Osteoblast (primary cell): ENCODE data around the gene TTC21B. TPM values are rescaled to one million over a fixed set of nuclear protein-coding genes. Genes with fewer than 3 reads are reported as not detected.
"Not testable (repeated sequence)": the region's sequence is repeated elsewhere in the genome, so short reads cannot be mapped to it uniquely, and the experiment has no call there.

Experiments used
- DNase-seq: peaks from one replicate; pipeline ENCODE4 v3.0.0; 2011; ENCODE audit warnings: low spot score, mixed read lengths; ENCODE audit not compliant: insufficient read length; ENCODE audit errors: missing footprints
- H2AFZ ChIP-seq: 2 replicates; pipeline ENCODE4 v1.6.0; 2011; ENCODE audit warnings: mild to moderate bottlenecking, low read length
- H3K27ac ChIP-seq: 2 replicates; pipeline ENCODE4 v1.5.1; 2011; ENCODE audit warnings: mild to moderate bottlenecking, low read depth, low read length, moderate library complexity
- H3K27me3 ChIP-seq: 2 replicates; pipeline ENCODE4 v1.6.0; 2012; ENCODE audit warnings: mild to moderate bottlenecking, control low read depth, inconsistent platforms, low read length, moderate library complexity; ENCODE audit not compliant: insufficient read depth
- H3K36me3 ChIP-seq: 2 replicates; pipeline ENCODE4 v1.5.1; 2011; ENCODE audit warnings: mild to moderate bottlenecking, low read length, control low read depth, moderate library complexity; ENCODE audit not compliant: insufficient read depth
- H3K4me1 ChIP-seq: 2 replicates; pipeline ENCODE4 v1.5.1; 2011; ENCODE audit warnings: mild to moderate bottlenecking, low read length, control low read depth, moderate library complexity; ENCODE audit not compliant: insufficient read depth
- H3K4me2 ChIP-seq: 2 replicates; pipeline ENCODE4 v1.6.0; 2011; ENCODE audit warnings: mild to moderate bottlenecking, low read length; ENCODE audit not compliant: insufficient read depth
- H3K4me3 ChIP-seq: fragments of 200-600 bp; sonication (generic); 3 replicates; pipeline ENCODE4 v1.5.1; 2012; ENCODE audit warnings: mild to moderate bottlenecking, low read length, inconsistent platforms; ENCODE audit not compliant: insufficient read depth
- H3K79me2 ChIP-seq: 2 replicates; pipeline ENCODE4 v1.6.0; 2012; ENCODE audit warnings: mild to moderate bottlenecking, low read length, control low read depth, inconsistent platforms; ENCODE audit not compliant: insufficient read depth
- H3K9me3 ChIP-seq: 2 replicates; pipeline ENCODE4 v1.5.1; 2011; ENCODE audit warnings: low read depth, low read length, control low read depth
- H4K20me1 ChIP-seq: 2 replicates; pipeline ENCODE4 v1.6.0; 2012; ENCODE audit warnings: mild to moderate bottlenecking, low read length, control low read depth; ENCODE audit not compliant: insufficient read depth
- CTCF ChIP-seq: IDR thresholded peaks from 2 replicates; pipeline ENCODE4 v1.5.1; 2011; ENCODE audit warnings: mild to moderate bottlenecking, low read depth, low read length, moderate library complexity; ENCODE audit errors: extremely low read depth
- total RNA-seq: library from RNA; depleted of rRNA; stranded (reverse); fragments of >200 nt; gene quantifications from 2 replicates; pipeline ENCODE4 v1.2.3, GENCODE V29; 2012

TTC21B gene
- total RNA-seq, 1 donor: 25.7 TPM

GRCh38 chr2:165985120-165985519, 31.5 kb upstream of the TTC21B start:
- H3K27ac ChIP-seq: no peak overlapping the region
- no peaks in the 10 kb centered on the region for H4K20me1 ChIP-seq
- no peak overlapping the region for H3K4me3 ChIP-seq
- no peak for TF ChIP-seq CTCF
- no peak for DNase-seq
- H3K36me3 ChIP-seq: no peaks in the 10 kb centered on the region
- no peak overlapping the region for H3K4me2 ChIP-seq
- no peaks in the 10 kb centered on the region for H3K4me1 ChIP-seq
- no peaks in the 10 kb centered on the region for H3K79me2 ChIP-seq
- H3K9me3 ChIP-seq: no peaks in the 10 kb centered on the region
- no peaks in the 10 kb centered on the region for H3K27me3 ChIP-seq
- H2AFZ ChIP-seq: no peak overlapping the region

DNA sequence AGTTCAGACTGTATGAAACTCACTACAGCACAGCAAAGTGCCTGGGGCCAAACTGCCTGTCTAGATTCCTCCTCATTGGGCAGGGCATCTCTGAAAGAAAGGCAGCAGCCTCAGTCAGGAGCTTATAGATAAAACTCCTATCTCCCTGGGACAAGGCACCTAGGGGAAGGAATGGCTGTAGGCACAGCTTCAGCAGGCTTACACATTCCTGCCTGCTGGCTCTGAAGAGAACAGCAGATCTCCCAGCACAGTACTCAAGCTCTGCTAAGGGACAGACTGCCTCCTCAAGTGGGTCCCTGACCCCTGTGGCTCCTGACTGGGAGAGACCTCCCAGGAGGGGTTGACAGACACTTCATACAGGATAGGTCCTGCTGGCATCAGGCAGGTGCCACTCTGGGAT, 18.6 kb upstream of the TTC21B start:
- not testable (repeated sequence) for H3K9me3 ChIP-seq

DNA sequence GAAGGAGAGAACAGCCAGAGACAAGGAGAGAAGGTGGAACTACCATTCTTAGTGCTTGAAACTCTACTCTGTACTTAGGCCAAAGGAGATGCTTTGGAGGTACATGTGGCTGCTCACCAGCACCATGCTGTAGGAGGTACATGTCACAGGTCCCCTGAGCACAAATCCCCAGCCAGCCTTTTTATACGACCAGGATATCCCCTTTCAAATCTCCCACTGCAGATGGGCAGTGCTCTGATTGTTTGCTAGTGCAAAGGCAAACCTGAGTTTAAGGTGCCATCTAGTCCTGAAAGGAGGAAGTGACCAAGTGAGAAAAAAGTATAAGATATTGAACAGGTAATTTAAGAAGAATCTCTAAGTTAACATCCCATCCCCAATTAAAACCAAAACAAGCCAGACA, 17.1 kb upstream of the TTC21B start:
- no peak for DNase-seq
- Histone ChIP-seq H3K79me2 (no peaks in the 10 kb centered on the region), H3K4me2 (no peak overlapping the region), H3K4me1 (no peaks in the 10 kb centered on the region), H3K4me3 (no peak overlapping the region), H3K27ac (no peak overlapping the region), H2AFZ (no peak overlapping the region), H3K27me3 (no peaks in the 10 kb centered on the region), H3K9me3 (no peaks in the 10 kb centered on the region), H4K20me1 (no peaks in the 10 kb centered on the region), H3K36me3 (no peaks in the 10 kb centered on the region)
- TF ChIP-seq CTCF: no peak

More for the DNA sequence above, 18.6 kb upstream of the TTC21B start:
- H3K4me2 ChIP-seq, H3K36me3 ChIP-seq, H3K27ac ChIP-seq, H4K20me1 ChIP-seq, H2AFZ ChIP-seq, H3K4me3 ChIP-seq, H3K27me3 ChIP-seq, H3K79me2 ChIP-seq, H3K4me1 ChIP-seq, DNase-seq: not testable (repeated sequence)

- H3K9me3 ChIP-seq: no peaks in the 10 kb centered on the region
- H3K4me3 ChIP-seq: no peak overlapping the region
- no peaks in the 10 kb centered on the region for H4K20me1 ChIP-seq
- H3K27ac ChIP-seq: no peak overlapping the region
- no peak for TF ChIP-seq CTCF
- no peaks in the 10 kb centered on the region for H3K4me1 ChIP-seq
- no peak overlapping the region for H2AFZ ChIP-seq
- no peaks in the 10 kb centered on the region for H3K27me3 ChIP-seq
- H3K79me2 ChIP-seq: no peaks in the 10 kb centered on the region
- no peak overlapping the region for H3K4me2 ChIP-seq
- H3K36me3 ChIP-seq: no peaks in the 10 kb centered on the region
- no peak for DNase-seq
Measured at GRCh38 chr2:165969227-165969626, 15.7 kb upstream of the TTC21B start.
